ENCODE data around the gene SPATA2. TPM values are rescaled to one million over a fixed set of nuclear protein-coding genes. Genes with fewer than 3 reads are reported as not detected.
A peak's percentile ranks its signal among the peaks of the same experiment; 100 is the strongest.
"Not testable (repeated sequence)": the region's sequence is repeated elsewhere in the genome, so short reads cannot be mapped to it uniquely, and the experiment has no call there.

The SPATA2 gene
- 1.4 TPM for total RNA-seq
- polyA plus RNA-seq: 6.7 TPM

DNA sequence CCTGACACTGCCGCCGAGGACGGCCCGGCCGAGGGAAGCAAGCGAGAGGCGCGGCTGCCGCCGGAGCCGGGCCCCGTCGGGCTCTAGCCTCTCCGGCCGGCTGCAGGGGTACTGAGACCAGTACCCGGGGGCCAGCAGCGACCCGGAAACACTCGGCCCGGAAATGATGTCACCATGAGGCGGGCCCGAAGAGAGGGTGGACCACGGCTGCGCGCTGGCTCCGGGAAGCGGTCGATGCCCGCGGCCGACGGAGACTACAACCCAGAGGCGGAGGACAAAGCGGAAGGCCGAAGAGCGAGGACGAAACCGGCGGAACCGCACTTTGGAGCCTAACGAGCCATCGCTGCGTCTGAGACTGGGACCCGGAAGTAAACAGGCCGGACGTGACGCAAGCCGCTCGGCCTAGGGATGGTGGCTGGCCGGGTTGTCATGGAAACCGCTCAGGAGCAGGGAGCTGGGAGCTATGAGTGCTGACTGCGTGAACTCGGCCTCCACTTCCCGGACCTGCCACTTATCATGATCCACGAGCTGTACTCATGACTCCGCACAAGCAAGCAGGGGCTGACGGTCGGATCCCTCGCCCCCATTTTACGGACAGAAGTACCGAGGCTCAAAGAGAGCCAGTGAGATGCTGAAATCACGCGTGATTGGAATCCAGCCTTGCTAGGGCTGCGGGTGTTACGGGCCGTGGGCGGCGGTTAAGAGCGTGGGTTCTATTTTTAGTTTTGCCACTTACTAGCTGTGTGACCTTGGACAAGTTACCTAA lies at the start of gene SPATA2:
Gene SPATA2, minus strand, starts transcription at position 150 of the 766 bp plus-strand sequence. CDS start 7,039 bp downstream, outside the sequence.
- peak within 1 kb of the TSS; percentile 98 for H3K4me3 ChIP-seq (ENCODE audit: low read depth, low read length)
- DNase-seq (ENCODE audit: extremely low spot score): peak; percentile 93
- under 1% methylated on average over 69 of the region's 69 CpGs for WGBS
- H3K27ac ChIP-seq (ENCODE audit: low read depth): peak within 1 kb of the TSS; percentile 100
- no peaks in the 10 kb centered on the region for H3K4me1 ChIP-seq (ENCODE audit: insufficient read depth)
- H3K36me3 ChIP-seq (ENCODE audit: insufficient read depth): no peaks in the 10 kb centered on the region

DNA sequence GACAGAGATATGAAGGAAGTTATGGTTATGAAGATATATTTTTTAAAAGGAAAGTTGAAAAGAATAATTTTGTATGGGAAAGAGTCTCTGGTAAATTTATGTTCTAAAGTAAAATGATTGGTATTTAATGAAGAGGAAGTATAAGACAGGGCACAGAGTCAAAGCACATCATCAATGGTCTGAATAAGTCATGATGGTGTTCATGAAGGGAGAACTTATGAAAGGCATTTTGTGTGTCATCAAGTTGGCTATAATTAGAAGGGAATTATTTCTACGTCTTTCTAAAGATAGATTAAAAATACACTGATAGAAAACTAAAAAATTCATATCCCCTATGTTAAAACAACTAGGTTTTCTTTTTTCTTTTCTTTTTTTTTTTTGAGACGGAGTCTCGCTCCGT lies 46.1 kb upstream of the SPATA2 start:
- WGBS: 83% methylated on average over 4 of the region's 4 CpGs
- Histone ChIP-seq H3K4me1 (ENCODE audit: insufficient read depth) (no peaks in the 10 kb centered on the region), H3K36me3 (ENCODE audit: insufficient read depth) (no peaks in the 10 kb centered on the region), H3K27ac (ENCODE audit: low read depth) (no peak overlapping the region), H3K4me3 (ENCODE audit: low read depth, low read length) (no peak overlapping the region)
- DNase-seq (ENCODE audit: extremely low spot score): no peak

DNA sequence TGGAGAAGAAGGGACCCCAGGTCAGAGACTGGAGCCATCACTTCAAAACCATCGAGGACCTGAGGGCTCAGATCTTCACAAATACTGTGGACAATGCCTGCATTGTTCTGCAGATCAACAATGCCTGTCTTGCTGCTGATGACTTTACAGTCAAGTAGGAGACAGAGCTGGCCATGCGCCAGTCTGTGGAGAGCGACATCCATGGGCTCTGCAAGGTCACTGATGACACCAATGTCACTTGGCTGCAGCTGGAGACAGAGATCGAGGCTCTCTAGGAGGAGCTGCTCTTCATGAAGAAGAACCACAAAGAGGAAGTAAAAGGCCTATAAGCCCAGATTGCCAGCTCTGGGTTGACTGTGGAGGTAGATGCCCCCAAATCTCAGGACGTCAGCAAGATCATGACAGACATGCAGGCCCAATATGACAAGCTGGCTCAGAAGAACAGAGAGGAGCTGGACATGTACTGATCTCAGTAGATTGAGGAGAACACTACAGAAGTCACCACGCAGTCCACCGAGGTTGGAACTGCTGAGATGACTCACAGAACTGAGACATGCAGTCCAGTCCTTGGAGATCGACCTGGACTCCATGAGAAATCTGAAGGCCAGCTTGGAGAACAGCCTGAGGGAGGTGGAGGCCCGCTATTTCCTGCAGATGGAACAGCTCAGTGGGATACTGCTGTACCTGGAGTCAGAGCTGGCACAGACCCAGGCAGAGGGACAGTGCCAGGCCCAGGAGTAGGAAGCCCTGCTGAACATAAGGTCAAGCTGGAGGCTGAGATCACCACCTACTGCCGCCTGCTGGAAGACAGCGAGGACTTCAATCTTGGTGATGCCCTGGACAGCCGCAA lies 42.0 kb upstream of the SPATA2 start:
- H3K4me3 ChIP-seq (ENCODE audit: low read depth, low read length); H3K27ac ChIP-seq (ENCODE audit: low read depth); DNase-seq (ENCODE audit: extremely low spot score); H3K4me1 ChIP-seq (ENCODE audit: insufficient read depth); H3K36me3 ChIP-seq (ENCODE audit: insufficient read depth): not testable (repeated sequence)
- WGBS: 93% methylated on average over 12 of the region's 12 CpGs

DNA sequence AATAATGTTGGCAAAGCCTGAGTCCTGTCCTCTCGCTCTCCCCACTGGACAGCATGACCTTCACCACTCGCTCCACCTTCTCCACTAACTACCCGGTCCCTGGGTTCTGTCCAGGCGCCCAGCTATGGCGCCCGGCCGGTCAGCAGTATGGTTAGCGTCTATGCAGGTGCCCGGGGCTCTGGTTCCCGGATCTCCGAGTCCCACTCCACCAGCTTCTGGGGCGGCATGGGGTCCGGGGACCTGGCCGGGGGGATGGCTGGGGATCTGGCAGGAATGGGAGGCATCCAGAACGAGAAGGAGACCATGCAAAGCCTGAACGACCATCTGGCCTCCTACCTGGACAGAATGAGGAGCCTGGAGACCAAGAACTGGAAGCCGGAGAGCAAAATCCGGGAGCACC lies 41.4 kb upstream of the SPATA2 start:
- Histone ChIP-seq H3K4me3 (ENCODE audit: low read depth, low read length) (no peak overlapping the region), H3K4me1 (ENCODE audit: insufficient read depth) (no peaks in the 10 kb centered on the region), H3K36me3 (ENCODE audit: insufficient read depth) (peaks cover 2% of the 10 kb centered on the region), H3K27ac (ENCODE audit: low read depth) (no peak overlapping the region)
- WGBS: 96% methylated on average over 18 of the region's 18 CpGs
- DNase-seq (ENCODE audit: extremely low spot score): no peak

GRCh38 chr20:49955830-49956396 lies 40.6 kb upstream of the SPATA2 start:
- H3K4me1 ChIP-seq (ENCODE audit: insufficient read depth); H3K27ac ChIP-seq (ENCODE audit: low read depth); DNase-seq (ENCODE audit: extremely low spot score); H3K4me3 ChIP-seq (ENCODE audit: low read depth, low read length); H3K36me3 ChIP-seq (ENCODE audit: insufficient read depth): not testable (repeated sequence)
- WGBS: 91% methylated on average over 12 of the region's 12 CpGs

DNA sequence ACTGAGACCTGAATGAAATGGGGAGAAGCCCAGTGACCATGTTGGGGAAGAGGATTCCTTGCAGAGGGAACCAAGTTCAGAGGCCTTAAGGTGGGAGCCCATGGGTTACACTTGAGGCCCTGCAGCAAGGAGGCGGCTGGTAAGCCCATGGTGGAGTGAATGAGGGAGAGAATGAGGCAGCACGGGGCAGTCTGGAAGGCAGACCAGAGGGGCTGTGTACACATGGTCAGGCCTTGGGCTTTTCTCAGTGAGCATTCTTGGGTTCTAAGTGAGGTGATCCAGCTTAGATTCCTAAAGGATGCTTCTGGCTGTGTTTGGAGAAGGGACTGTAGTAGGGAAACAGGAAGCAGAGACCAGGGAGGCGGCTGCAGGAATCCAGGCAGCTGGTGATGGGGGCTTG lies 39.8 kb upstream of the SPATA2 start:
- H3K4me3 ChIP-seq (ENCODE audit: low read depth, low read length): no peak overlapping the region
- no peaks in the 10 kb centered on the region for H3K4me1 ChIP-seq (ENCODE audit: insufficient read depth)
- DNase-seq (ENCODE audit: extremely low spot score): no peak
- 91% methylated on average over 3 of the region's 3 CpGs for WGBS
- H3K27ac ChIP-seq (ENCODE audit: low read depth): no peak overlapping the region
- peaks cover 2% of the 10 kb centered on the region for H3K36me3 ChIP-seq (ENCODE audit: insufficient read depth)

DNA sequence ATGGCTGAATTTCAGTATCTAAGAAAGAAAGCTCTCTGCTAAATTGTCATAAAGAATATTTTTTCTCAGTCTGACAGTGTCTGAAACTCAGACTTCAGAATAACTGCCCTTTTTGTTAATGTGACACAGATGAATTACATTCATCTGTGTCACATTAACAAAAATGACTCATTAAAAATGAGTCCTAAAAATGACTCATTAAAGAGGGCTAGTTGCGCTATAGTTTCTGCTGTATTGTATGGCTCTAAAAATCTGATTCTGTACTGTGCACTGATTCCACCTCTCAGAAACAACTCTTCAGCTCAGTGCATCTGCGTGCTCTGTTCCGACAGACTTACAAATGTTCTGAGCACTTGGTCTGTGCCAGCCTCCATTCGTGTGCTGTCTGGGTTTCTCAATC lies 35.8 kb upstream of the SPATA2 start:
- WGBS: 89% methylated on average over 4 of the region's 4 CpGs
- no peak for DNase-seq (ENCODE audit: extremely low spot score)
- Histone ChIP-seq H3K4me3 (ENCODE audit: low read depth, low read length) (no peak overlapping the region), H3K27ac (ENCODE audit: low read depth) (no peak overlapping the region), H3K36me3 (ENCODE audit: insufficient read depth) (peaks cover 2% of the 10 kb centered on the region), H3K4me1 (ENCODE audit: insufficient read depth) (no peaks in the 10 kb centered on the region)

DNA sequence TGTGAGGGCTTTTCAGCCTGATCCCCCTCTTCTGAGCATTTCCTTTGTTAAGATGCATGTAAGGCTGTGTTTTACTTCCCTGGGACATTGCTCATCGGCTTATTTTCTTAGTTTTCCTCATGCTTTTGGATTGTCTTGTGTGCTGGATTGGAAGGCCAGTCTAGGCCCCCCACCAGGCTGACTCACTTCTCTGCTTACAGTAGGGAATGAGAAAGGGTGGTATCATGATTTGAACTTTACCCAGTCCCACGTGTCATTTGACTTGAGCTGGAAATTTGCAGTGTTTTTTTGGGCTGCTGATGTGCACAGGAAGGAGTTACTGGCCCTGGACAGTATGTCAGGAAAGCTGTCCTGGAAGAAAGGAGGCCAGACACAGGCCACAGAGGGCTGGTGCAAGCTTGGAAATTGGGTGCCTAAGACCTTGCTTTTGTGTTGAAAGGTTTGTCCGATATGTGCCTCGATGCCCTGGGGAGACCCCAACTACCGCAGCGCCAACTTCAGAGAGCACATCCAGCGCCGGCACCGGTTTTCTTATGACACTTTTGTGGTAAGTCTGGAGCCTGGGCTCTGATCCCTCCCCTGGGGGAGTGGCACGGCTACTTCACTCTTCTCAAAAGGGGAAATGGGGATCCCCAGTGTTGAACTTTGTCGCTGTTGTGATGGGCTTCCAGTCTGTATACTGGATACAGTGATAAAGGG lies 33.6 kb upstream of the SPATA2 start:
- no peak overlapping the region for H3K4me3 ChIP-seq (ENCODE audit: low read depth, low read length)
- no peak overlapping the region for H3K27ac ChIP-seq (ENCODE audit: low read depth)
- peaks cover 4% of the 10 kb centered on the region for H3K36me3 ChIP-seq (ENCODE audit: insufficient read depth)
- 94% methylated on average over 11 of the region's 11 CpGs for WGBS
- no peak for DNase-seq (ENCODE audit: extremely low spot score)
- no peaks in the 10 kb centered on the region for H3K4me1 ChIP-seq (ENCODE audit: insufficient read depth)

- peaks cover 4% of the 10 kb centered on the region for H3K36me3 ChIP-seq (ENCODE audit: insufficient read depth)
- H3K4me3 ChIP-seq (ENCODE audit: low read depth, low read length): no peak overlapping the region
- H3K4me1 ChIP-seq (ENCODE audit: insufficient read depth): no peaks in the 10 kb centered on the region
- H3K27ac ChIP-seq (ENCODE audit: low read depth): no peak overlapping the region
- no peak for DNase-seq (ENCODE audit: extremely low spot score)
- 68% methylated on average over 3 of the region's 3 CpGs for WGBS
Measured at GRCh38 chr20:49948178-49948577, 32.8 kb upstream of the SPATA2 start.

- Histone ChIP-seq H3K4me3 (ENCODE audit: low read depth, low read length) (no peak overlapping the region), H3K36me3 (ENCODE audit: insufficient read depth) (peaks cover 3% of the 10 kb centered on the region), H3K4me1 (ENCODE audit: insufficient read depth) (no peaks in the 10 kb centered on the region), H3K27ac (ENCODE audit: low read depth) (no peak overlapping the region)
- no peak for DNase-seq (ENCODE audit: extremely low spot score)
- 97% methylated on average over 10 of the region's 10 CpGs for WGBS
Measured at GRCh38 chr20:49945701-49946477, 30.6 kb upstream of the SPATA2 start.

- 89% methylated on average over 3 of the region's 3 CpGs for WGBS
- Histone ChIP-seq H3K27ac (ENCODE audit: low read depth) (no peak overlapping the region), H3K4me1 (ENCODE audit: insufficient read depth) (no peaks in the 10 kb centered on the region), H3K4me3 (ENCODE audit: low read depth, low read length) (no peak overlapping the region), H3K36me3 (ENCODE audit: insufficient read depth) (peaks cover 3% of the 10 kb centered on the region)
- no peak for DNase-seq (ENCODE audit: extremely low spot score)
Measured at GRCh38 chr20:49945306-49945700, 30.0 kb upstream of the SPATA2 start.

- Histone ChIP-seq H3K36me3 (ENCODE audit: insufficient read depth) (peaks cover 3% of the 10 kb centered on the region), H3K4me3 (ENCODE audit: low read depth, low read length) (no peak overlapping the region), H3K27ac (ENCODE audit: low read depth) (no peak overlapping the region), H3K4me1 (ENCODE audit: insufficient read depth) (no peaks in the 10 kb centered on the region)
- 95% methylated on average over 3 of the region's 3 CpGs for WGBS
- no peak for DNase-seq (ENCODE audit: extremely low spot score)
Measured at GRCh38 chr20:49942942-49943341, 27.6 kb upstream of the SPATA2 start.

GRCh38 chr20:49942303-49942702 lies 27.0 kb upstream of the SPATA2 start:
- DNase-seq (ENCODE audit: extremely low spot score): no peak
- H3K4me1 ChIP-seq (ENCODE audit: insufficient read depth): no peaks in the 10 kb centered on the region
- 75% methylated on average over 3 of the region's 3 CpGs for WGBS
- H3K36me3 ChIP-seq (ENCODE audit: insufficient read depth): peaks cover 3% of the 10 kb centered on the region
- H3K27ac ChIP-seq (ENCODE audit: low read depth): no peak overlapping the region
- H3K4me3 ChIP-seq (ENCODE audit: low read depth, low read length): no peak overlapping the region
